A549 (cell line): ENCODE results near the gene DNAJC24. TPM values are rescaled to one million over a fixed set of nuclear protein-coding genes. Genes with fewer than 3 reads are reported as not detected.

ENCODE experiments used
- ATAC-seq, 2 experiments: fragments of 200-7000 bp in 1 of 2; fragments of >200 bp in 1 of 2; cut with Nextera tagmentation in 1 of 2; cut with Tn5 transposase in 1 of 2; 3 replicates each; pipeline versions ENCODE4 v1.8.0 to v1.9.1; 2018 to 2020; ENCODE audit warnings: mild to moderate bottlenecking in 1 of 2, moderate library complexity in 1 of 2
- CTCF ChIA-PET: fragments of 300-600 bp; sonication (Branson Sonifier 250); formaldehyde crosslinking; extraction: SDS; loops from one replicate; lab custom pipeline; 2021; ENCODE audit warnings: antibody characterized with exemption, inconsistent platforms; lab: Yijun Ruan, JAX
- POLR2A ChIA-PET: fragments of 350-600 bp; formaldehyde crosslinking; extraction: SDS; loops from one replicate; lab custom pipeline; 2021; ENCODE audit warnings: antibody characterized with exemption, inconsistent platforms; lab: Yijun Ruan, JAX
- DNase-seq, 2 experiments: peaks; one replicate each; pipeline versions ENCODE4 v3.0.0 to v3.0.0-alpha.2; 2011 to 2016; ENCODE audit warnings: low read depth in 1 of 2, low spot score in 1 of 2
- FAIRE-seq: peaks from 2 replicates; lab custom pipeline; 2011; peaks lifted over from hg19 to GRCh38; lab: Jason Lieb, UNC
- H3K27ac ChIP-seq, 2 experiments: fragments of >200 bp; sonication (Bioruptor Twin); formaldehyde crosslinking; 3 replicates each; pipeline ENCODE4 v1.5.1; 2016 to 2017
- H3K4me1 ChIP-seq: fragments of >200 bp; sonication (Bioruptor Twin); formaldehyde crosslinking; 3 replicates; pipeline ENCODE4 v1.6.1; 2016
- H3K4me2 ChIP-seq: fragments of >200 bp; sonication (Bioruptor Twin); formaldehyde crosslinking; 3 replicates; pipeline ENCODE4 v1.6.1; 2016
- H3K4me3 ChIP-seq: fragments of >200 bp; sonication (Bioruptor Twin); formaldehyde crosslinking; 3 replicates; pipeline ENCODE4 v1.5.1; 2016
- H3K9me3 ChIP-seq: fragments of >200 bp; sonication (Bioruptor Twin); formaldehyde crosslinking; 3 replicates; pipeline ENCODE4 v1.6.1; 2016
- BCL3 ChIP-seq: fragments of >200 bp; sonication (Bioruptor Twin); formaldehyde crosslinking; IDR thresholded peaks from 3 replicates; pipeline ENCODE4 v1.6.1; 2016
- BHLHE40 ChIP-seq: IDR thresholded peaks from 2 replicates; pipeline ENCODE4 v1.6.1; 2012; ENCODE audit warnings: low read depth, low read length, inconsistent platforms
- CBX8 ChIP-seq: fragments of 200-600 bp; sonication (generic); IDR thresholded peaks from 2 replicates; pipeline ENCODE4 v1.6.1; 2016
- CEBPB ChIP-seq, 2 experiments: fragments of >200 bp in 1 of 2; sonication (Bioruptor Twin) in 1 of 2; formaldehyde crosslinking in 1 of 2; IDR thresholded peaks; 2 replicates each; pipeline ENCODE4 v1.6.1; 2012 to 2016
- CHD4 ChIP-seq: fragments of 200-600 bp; sonication (generic); IDR thresholded peaks from 2 replicates; pipeline ENCODE4 v1.6.1; 2016; ENCODE audit warnings: antibody characterized with exemption, mild to moderate bottlenecking, borderline replicate concordance
- EHMT2 ChIP-seq: fragments of 200-600 bp; sonication (generic); IDR thresholded peaks from 2 replicates; pipeline ENCODE4 v1.6.1; 2016; ENCODE audit warnings: antibody characterized with exemption, low read depth, mild to moderate bottlenecking, moderate library complexity
- ELK1 ChIP-seq: fragments of 150-350 bp; IDR thresholded peaks from 2 replicates; pipeline ENCODE4 v1.6.1; 2014; ENCODE audit warnings: low read depth, mild to moderate bottlenecking, low read length
- EP300 ChIP-seq, 2 experiments: fragments of >200 bp; sonication (Bioruptor Twin); formaldehyde crosslinking; IDR thresholded peaks; 2 replicates in 1 of 2; 3 replicates in 1 of 2; pipeline ENCODE4 v1.6.1; 2016 to 2017
- FOSB ChIP-seq: fragments of 250-450 bp; sonication (Bioruptor Pico); IDR thresholded peaks from 2 replicates; pipeline ENCODE4 v1.5.0; 2020; ENCODE audit warnings: mild to moderate bottlenecking, moderate library complexity
- FOXS1 ChIP-seq: fragments of 250-450 bp; sonication (Bioruptor Pico); IDR thresholded peaks from 2 replicates; pipeline ENCODE4 v1.5.0; 2020; ENCODE audit warnings: mild to moderate bottlenecking, moderate library complexity
- HES2 ChIP-seq: fragments of >200 bp; sonication (Bioruptor Twin); formaldehyde crosslinking; IDR thresholded peaks from 2 replicates; pipeline ENCODE4 v1.6.1; 2016
- HOXA7 ChIP-seq: fragments of 250-450 bp; sonication (Bioruptor Pico); IDR thresholded peaks from 2 replicates; pipeline ENCODE4 v1.5.0; 2020; ENCODE audit warnings: mild to moderate bottlenecking, moderate library complexity
- HOXB13 ChIP-seq: fragments of 250-450 bp; sonication (Bioruptor Pico); IDR thresholded peaks from 2 replicates; pipeline ENCODE4 v1.5.0; 2020; ENCODE audit warnings: low read depth, mild to moderate bottlenecking, moderate library complexity
- HOXB5 ChIP-seq: fragments of 250-450 bp; sonication (Bioruptor Pico); IDR thresholded peaks from 2 replicates; pipeline ENCODE4 v1.5.0; 2020; ENCODE audit warnings: mild to moderate bottlenecking, moderate library complexity
- MAFK ChIP-seq: fragments of 450-650 bp; IDR thresholded peaks from 2 replicates; pipeline ENCODE4 v1.6.1; 2014; ENCODE audit not compliant: partially characterized antibody
- MAX ChIP-seq: IDR thresholded peaks from 2 replicates; pipeline ENCODE4 v1.6.1; 2012
- NFE2L2 ChIP-seq: fragments of 150-350 bp; conservative IDR thresholded peaks from 2 replicates; pipeline ENCODE4 v1.6.1; 2014; ENCODE audit warnings: low read length
- NPAS2 ChIP-seq: fragments of 250-450 bp; sonication (Bioruptor Pico); IDR thresholded peaks from 2 replicates; pipeline ENCODE4 v1.8.0; 2022; ENCODE audit warnings: mild to moderate bottlenecking, moderate library complexity, borderline replicate concordance
- NR3C1 ChIP-seq: fragments of >200 bp; sonication (Bioruptor Twin); formaldehyde crosslinking; IDR thresholded peaks from 3 replicates; pipeline ENCODE4 v1.6.1; 2017
- POLR2A ChIP-seq: IDR thresholded peaks from 2 replicates; pipeline ENCODE4 v1.6.1; 2012; ENCODE audit warnings: mild to moderate bottlenecking, low read length
- POLR2AphosphoS2 ChIP-seq: conservative IDR thresholded peaks from 2 replicates; pipeline ENCODE4 v1.6.1; 2012; ENCODE audit warnings: low read length, improper control_type of control experiment, inconsistent platforms
- RARB ChIP-seq: fragments of 250-450 bp; sonication (Bioruptor Pico); IDR thresholded peaks from 2 replicates; pipeline ENCODE4 v1.8.0; 2021; ENCODE audit warnings: mild to moderate bottlenecking, moderate library complexity
- REST ChIP-seq: fragments of 200-600 bp; sonication (generic); IDR thresholded peaks from 2 replicates; pipeline ENCODE4 v1.6.1; 2016; ENCODE audit warnings: antibody characterized with exemption, mild to moderate bottlenecking, moderate library complexity
- RFX5 ChIP-seq: fragments of 450-650 bp; IDR thresholded peaks from 2 replicates; pipeline ENCODE4 v1.7.1; 2014; ENCODE audit warnings: antibody characterized with exemption, mild to moderate bottlenecking, moderate library complexity
- RNF2 ChIP-seq: fragments of 200-600 bp; sonication (generic); IDR thresholded peaks from 2 replicates; pipeline ENCODE4 v1.6.1; 2016; ENCODE audit warnings: low read depth, mild to moderate bottlenecking, antibody characterized with exemption, moderate library complexity, borderline replicate concordance
- ZNF302 ChIP-seq: fragments of 250-450 bp; sonication (Bioruptor Pico); IDR thresholded peaks from 2 replicates; pipeline ENCODE4 v1.9.0; 2021; ENCODE audit warnings: inconsistent platforms, mild to moderate bottlenecking, moderate library complexity
- WGBS: methylation state at CpG from one replicate; pipeline ENCODE4 v1.1.6; 2017; ENCODE audit errors: missing lambda C conversion rate; 5-methylcytosine and 5-hydroxymethylcytosine counted together
- polyA plus RNA-seq, 4 experiments: library from polyadenylated mRNA; depleted of rRNA in 3 of 4; stranded (reverse); fragments of >200 nt; fragmentation: RNase III in 1 of 4; extraction: RNeasy Plus Mini Kit Qiagen cat#74134 plus additional on column Dnase treatment in 1 of 4; gene quantifications; 2 replicates in 3 of 4; 3 replicates in 1 of 4; pipeline ENCODE4 v1.2.3, GENCODE V29; 2011 to 2017

The DNAJC24 gene
- polyA plus RNA-seq, 2 of the 4 experiments (the other 2 are of a cell fraction): 18.4 to 31.8 TPM

- TF ChIP-seq MAFK: no peak
- TF ChIP-seq HOXB5: no peak
- no peak for TF ChIP-seq POLR2A
- no peak for TF ChIP-seq CHD4
- no peak for TF ChIP-seq ZNF302 (CRISPR knock-in tag)
- no peak for TF ChIP-seq FOXS1 (CRISPR knock-in tag)
- TF ChIP-seq EP300 (IDR thresholded peaks at IDR 0.05): no peak
- TF ChIP-seq RFX5: no peak
- no peak for TF ChIP-seq CBX8
- no peak for TF ChIP-seq HOXA7 (CRISPR knock-in tag)
- no peak for TF ChIP-seq FOSB
- ChIA-PET POLR2A (no interaction called here), CTCF (no interaction called here)
- FAIRE-seq: no peak
- Histone ChIP-seq H3K27ac (no peak overlapping the region), H3K4me2 (no peak overlapping the region), H3K4me3 (no peak overlapping the region), H3K4me1 (no peaks in the 10 kb centered on the region), H3K9me3 (no peaks in the 10 kb centered on the region)
- ATAC-seq: no peak
- WGBS: 52% methylated on average over 4 of the region's 4 CpGs
- DNase-seq: no peak
Measured at GRCh38 chr11:31361743-31362142, 7.9 kb upstream of the DNAJC24 start.

- WGBS: 61% methylated on average over 4 of the region's 4 CpGs
- CTCF ChIA-PET: no interaction called here
- no peak for TF ChIP-seq BCL3
- no peak for TF ChIP-seq ZNF302 (CRISPR knock-in tag)
- TF ChIP-seq HOXB13 (CRISPR knock-in tag): no peak
- TF ChIP-seq NPAS2 (CRISPR knock-in tag): no peak
- Histone ChIP-seq H3K27ac (no peak overlapping the region), H3K4me1 (peaks cover 8% of the 10 kb centered on the region; the same call in 2 of the 3 replicates), H3K9me3 (no peaks in the 10 kb centered on the region), H3K4me2 (no peak overlapping the region), H3K4me3 (no peak overlapping the region)
- FAIRE-seq: no peak
- ATAC-seq: no peak
- DNase-seq: no peak
- POLR2A ChIA-PET: no interaction called here
Measured at GRCh38 chr11:31366795-31367194, 2.9 kb upstream of the DNAJC24 start.

- 95% methylated on average over 5 of the region's 5 CpGs for WGBS
- DNase-seq (no peak), ATAC-seq (no peak), FAIRE-seq (no peak)
- ChIA-PET POLR2A (no interaction called here), CTCF (interaction anchor here (1.2 kb wide), 1 partner anchor 495 kb away, joined by 3 read pairs; no protein-coding TSS in a partner anchor)
- peaks cover 3% of the 10 kb centered on the region; the same call in 2 of the 3 replicates for H3K4me1 ChIP-seq
- no peaks in the 10 kb centered on the region for H3K9me3 ChIP-seq
- no peak overlapping the region for H3K27ac ChIP-seq
- H3K4me2 ChIP-seq: no peak overlapping the region
- TF ChIP-seq POLR2A: no peak
- no peak for TF ChIP-seq RARB (CRISPR knock-in tag)
- no peak for TF ChIP-seq EHMT2
- H3K4me3 ChIP-seq: no peak overlapping the region
Measured at GRCh38 chr11:31375879-31376278, 6.2 kb downstream of the DNAJC24 start.

- FAIRE-seq (no peak), DNase-seq (no peak), ATAC-seq (no peak)
- Histone ChIP-seq H3K4me2 (no peak overlapping the region), H3K27ac (no peak overlapping the region), H3K9me3 (no peaks in the 10 kb centered on the region; the same call in 2 of the 3 replicates), H3K4me3 (no peak overlapping the region), H3K4me1 (no peaks in the 10 kb centered on the region)
- ChIA-PET POLR2A (no interaction called here), CTCF (no interaction called here)
- 88% methylated on average over 1 of the region's 1 CpG for WGBS
- no peak for TF ChIP-seq RARB (CRISPR knock-in tag)
- no peak for TF ChIP-seq NR3C1
- TF ChIP-seq MAX: no peak
- TF ChIP-seq CEBPB (IDR thresholded peaks at IDR 0.05): no peak
- no peak for TF ChIP-seq BHLHE40
- TF ChIP-seq NFE2L2: no peak
- no peak for TF ChIP-seq HES2
- no peak for TF ChIP-seq RNF2
- no peak for TF ChIP-seq ELK1
- no peak for TF ChIP-seq POLR2AphosphoS2
- no peak for TF ChIP-seq REST
Measured at GRCh38 chr11:31383116-31383515, 13.5 kb downstream of the DNAJC24 start.
